ENCODE results near the gene VPS9D1.

The VPS9D1 gene

GRCh38 chr16:89658221-89658879 lies 62.3 kb downstream of the VPS9D1 start:
- peak in 1 of 5 experiments; percentile 20 for DNase-seq

GRCh38 chr16:89657442-89658220 lies 63.1 kb downstream of the VPS9D1 start, which contains the start of the genes CHMP1A and SPATA33:
Gene CHMP1A (minus strand): TSS chr16:89657708. CDS start chr16:89657588, 120 bp downstream.
Gene SPATA33 (plus strand): TSS chr16:89657836. CDS start chr16:89657912, 76 bp downstream.
- peak; percentile 86 to 92 (median 88) for DNase-seq
